Right forelimb (tissue), 1 donor: ENCODE results near the gene CDH22.

ENCODE experiments used
- DNase-seq: peaks from one replicate; pipeline ENCODE4 v3.0.0-alpha.2; 2018

The CDH22 gene

GRCh38 chr20:46342451-46343347, 34.4 kb upstream of the CDH22 start:
- no peak for DNase-seq

- no peak for DNase-seq
These were observed 33.7 kb upstream of the CDH22 start for GRCh38 chr20:46342010-46342378.

GRCh38 chr20:46341074-46342009, 33.0 kb upstream of the CDH22 start:
- no peak for DNase-seq

GRCh38 chr20:46339037-46339436, 30.7 kb upstream of the CDH22 start:
- no peak for DNase-seq

- no peak for DNase-seq
These were observed 28.4 kb upstream of the CDH22 start for GRCh38 chr20:46336735-46337134.

- DNase-seq = no peak
These were observed 26.1 kb upstream of the CDH22 start for GRCh38 chr20:46334303-46334904.

- DNase-seq = no peak
These were observed 25.1 kb upstream of the CDH22 start for GRCh38 chr20:46333161-46333991.

- DNase-seq = no peak
These were observed 24.3 kb upstream of the CDH22 start for GRCh38 chr20:46332373-46333160.

- DNase-seq = no peak
These were observed 23.5 kb upstream of the CDH22 start for GRCh38 chr20:46331611-46332361.

GRCh38 chr20:46330831-46331371, 22.6 kb upstream of the CDH22 start:
- no peak for DNase-seq

- DNase-seq = no peak
These were observed 21.9 kb upstream of the CDH22 start for GRCh38 chr20:46330072-46330763.

- no peak for DNase-seq
These were observed 20.0 kb upstream of the CDH22 start for GRCh38 chr20:46328200-46328882.

- no peak for DNase-seq
These were observed 19.3 kb upstream of the CDH22 start for GRCh38 chr20:46327557-46327956.

- no peak for DNase-seq
These were observed 17.5 kb upstream of the CDH22 start for GRCh38 chr20:46325789-46326188.

- DNase-seq = no peak
These were observed 16.8 kb upstream of the CDH22 start for GRCh38 chr20:46324960-46325703.

GRCh38 chr20:46324379-46324778, 16.1 kb upstream of the CDH22 start:
- DNase-seq = no peak

GRCh38 chr20:46323557-46323956, 15.3 kb upstream of the CDH22 start:
- DNase-seq = no peak

- no peak for DNase-seq
These were observed 14.3 kb upstream of the CDH22 start for GRCh38 chr20:46322641-46323040.
